GM19240 (cell line): Measurements from ENCODE around the gene CALCR.
"Not testable (repeated sequence)": the region's sequence is repeated elsewhere in the genome, so short reads cannot be mapped to it uniquely, and the experiment has no call there.

Experiments
- DNase-seq: peaks from one replicate; pipeline ENCODE4 v3.0.0; 2011; ENCODE audit warnings: low spot score; ENCODE audit not compliant: insufficient read length

CALCR gene

DNA sequence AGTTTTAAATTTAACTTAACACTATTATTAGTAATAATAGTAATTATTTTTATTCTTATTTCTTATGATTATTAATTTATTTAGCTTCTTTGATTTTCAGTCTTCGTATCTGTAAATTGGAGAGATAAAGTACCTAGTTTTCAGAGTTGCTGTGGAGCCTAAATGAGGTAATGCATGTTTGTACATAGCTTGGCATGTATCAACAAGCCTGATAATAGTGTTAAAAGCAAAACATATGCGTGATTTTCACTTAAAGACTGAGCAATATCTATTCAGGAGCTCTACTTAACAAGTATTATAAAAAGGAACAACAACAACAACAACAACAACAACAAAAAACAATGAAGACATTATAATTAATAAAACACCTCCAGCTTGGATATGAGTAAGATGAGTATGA lies 12.4 kb downstream of the CALCR start:
- no peak for DNase-seq

DNA sequence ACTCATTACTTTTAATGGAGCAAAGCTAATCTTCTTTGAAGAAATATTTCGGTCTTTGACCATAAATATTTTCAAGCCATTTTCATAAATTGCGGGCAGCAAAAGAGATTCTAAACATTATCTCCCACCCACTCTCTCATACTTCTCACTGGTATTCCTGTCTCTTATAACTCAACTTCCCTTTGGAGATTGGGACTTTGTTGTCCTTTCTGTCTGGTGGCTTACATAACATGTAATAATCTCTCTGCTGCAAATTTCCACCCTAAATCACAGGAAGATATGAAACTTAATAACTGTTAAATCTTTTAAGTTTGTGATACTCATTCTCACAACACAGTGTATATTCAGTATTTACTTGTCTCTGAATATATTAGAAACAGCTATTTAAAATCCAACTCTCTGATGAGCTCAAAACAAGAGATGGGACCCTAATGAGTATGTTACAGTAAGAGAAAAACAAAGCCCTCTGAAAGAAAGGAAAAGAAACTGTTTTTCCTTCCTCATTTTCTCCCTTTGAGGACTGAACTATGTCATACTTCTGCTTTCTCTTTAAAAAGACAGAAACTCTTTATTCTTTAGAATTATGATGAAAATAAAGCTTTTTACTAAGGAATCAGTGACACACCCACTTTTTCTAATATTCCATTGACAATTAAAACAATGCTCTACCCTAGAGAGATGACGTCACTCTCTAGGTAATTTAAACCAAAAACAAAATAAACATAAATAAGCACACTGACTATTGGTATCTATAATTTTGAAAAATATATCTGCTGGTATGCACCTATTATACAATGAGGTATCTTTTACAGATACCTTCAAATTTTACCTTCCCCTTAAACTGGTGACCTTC lies 14.7 kb downstream of the CALCR start:
- no peak for DNase-seq

DNA sequence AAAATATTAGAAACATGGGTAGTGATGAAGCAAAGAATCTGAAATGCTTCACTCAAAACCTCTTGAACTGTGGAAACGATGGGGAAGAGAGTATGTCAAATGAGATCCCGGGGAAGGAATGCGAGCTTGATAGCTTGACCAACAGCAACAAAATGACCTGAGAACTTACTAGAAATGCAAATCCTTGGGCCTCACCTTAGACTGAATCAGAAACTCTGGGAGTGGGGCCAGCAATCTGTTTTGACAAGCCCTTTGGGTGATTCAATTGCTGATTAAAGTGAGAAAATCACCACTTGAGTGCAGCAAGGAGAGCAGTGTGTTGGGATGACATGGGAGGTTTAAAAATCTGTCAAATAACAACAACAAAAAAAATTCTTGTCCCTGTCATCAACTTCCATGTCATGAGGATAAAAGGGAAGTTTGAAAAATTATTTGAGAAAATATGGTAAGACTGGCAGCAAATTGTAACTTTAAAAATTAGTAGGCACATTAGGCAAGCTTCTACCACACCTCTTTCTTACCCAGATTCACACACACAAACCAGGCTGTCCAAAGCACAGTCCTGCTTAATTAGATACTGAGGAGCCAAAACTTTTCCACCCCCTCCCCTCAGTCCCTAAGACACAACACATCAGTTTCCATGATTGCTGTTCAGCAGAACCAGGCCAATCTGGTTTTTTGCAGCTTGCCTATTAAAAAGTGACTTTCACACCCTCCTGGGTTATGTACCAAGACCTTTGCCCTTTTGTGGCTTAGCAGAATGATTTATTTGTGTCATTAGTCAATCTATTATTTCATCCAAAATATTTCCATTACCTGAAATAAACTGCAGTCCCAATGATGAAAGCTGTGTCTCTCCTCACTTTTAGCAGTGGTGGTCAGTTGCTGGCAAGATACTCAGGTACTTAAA lies 15.6 kb downstream of the CALCR start:
- no peak for DNase-seq

DNA sequence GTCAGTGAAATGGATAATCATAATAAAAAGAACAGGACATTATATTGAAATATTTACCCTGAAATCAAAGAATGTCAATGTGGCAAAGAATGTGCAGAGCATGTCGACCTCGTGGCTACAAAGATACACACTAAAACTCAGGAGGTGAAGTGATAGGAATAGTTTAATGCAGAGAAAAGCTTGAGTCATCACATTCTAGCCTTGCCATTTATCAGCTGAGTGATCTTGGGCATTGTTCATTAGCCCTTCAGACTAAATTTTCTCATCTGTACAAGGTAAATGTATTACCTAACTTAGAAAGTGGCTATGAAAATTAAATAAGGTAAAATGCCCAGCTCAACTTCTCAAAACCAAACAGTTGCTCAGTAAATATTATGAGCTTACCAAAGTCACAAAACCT lies 22.6 kb downstream of the CALCR start:
- no peak for DNase-seq

DNA sequence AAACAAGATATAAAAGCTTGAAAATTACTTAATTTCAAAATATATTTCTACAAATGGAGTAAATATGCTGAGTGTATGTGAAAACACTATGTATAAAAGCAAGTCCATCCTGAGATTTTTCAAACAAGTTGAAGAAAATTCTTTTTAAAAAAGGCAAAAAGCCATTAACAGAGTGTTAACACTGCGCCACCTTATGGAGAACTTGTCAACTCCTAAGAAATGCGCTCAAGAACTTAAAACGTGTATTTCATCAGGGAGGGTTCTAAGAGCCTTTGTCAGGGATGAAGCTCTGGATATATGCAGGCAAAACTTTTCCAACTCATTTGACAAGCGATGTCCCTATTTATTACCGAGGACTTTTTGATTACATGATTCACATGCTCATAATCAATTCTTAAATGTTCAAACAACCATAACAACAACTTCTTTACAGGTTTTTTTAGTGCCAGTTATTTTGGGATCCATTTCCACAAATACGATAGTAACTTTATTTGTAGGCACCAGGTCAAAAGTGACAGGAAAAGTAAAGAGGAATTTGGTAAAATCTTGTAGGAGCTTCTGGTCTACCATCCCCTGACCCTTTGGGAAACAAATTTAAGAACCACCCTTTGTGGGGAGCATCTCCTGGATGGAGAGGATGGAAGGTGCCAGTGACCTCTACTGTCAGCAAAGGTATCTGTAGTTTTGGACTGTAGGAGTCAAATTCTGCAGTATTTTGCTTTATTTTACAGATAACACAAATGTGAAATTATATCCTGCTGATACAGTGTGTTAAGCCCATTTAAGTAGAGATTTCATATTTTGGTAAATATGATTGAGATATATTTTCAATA lies 23.2 kb downstream of the CALCR start:
- no peak for DNase-seq

DNA sequence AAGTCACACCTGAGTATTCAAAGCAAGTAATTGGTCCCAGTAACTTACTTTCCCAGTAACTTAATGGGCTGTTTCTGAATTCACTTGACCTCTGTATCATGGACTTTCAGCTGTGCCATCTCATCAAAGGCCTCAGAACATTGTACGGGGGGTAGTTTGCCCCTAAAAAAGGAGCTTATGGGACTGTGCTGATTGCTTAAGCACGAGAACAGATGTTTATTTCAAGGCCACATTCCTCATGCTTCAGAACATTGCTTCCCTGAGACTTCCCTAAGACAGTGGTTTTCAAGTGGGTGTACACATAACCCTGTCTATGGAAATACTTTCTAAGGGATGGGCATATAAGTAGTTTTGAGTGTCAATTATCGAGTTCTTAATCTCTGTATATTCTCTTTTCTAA lies 26.8 kb downstream of the CALCR start:
- no peak for DNase-seq

DNA sequence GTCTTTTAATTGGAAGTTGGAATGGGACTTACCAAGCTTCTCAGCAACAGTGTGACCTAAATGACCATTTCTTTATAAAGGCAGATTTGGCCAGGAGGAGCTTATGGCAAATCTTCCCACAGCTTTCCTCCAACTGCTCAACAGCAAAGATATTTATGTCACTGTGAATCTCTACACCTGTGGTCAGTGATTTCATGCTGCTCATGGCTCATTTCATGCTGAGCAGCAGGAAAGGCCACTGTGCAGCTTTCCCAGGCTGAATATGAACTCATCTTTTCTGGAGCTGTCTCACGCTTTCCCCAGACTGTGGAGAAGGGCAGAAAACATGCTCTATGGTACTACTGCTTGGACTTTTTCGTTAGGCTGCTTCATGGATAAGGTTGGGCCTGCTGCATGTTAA lies 29.8 kb downstream of the CALCR start:
- DNase-seq: no peak

DNA sequence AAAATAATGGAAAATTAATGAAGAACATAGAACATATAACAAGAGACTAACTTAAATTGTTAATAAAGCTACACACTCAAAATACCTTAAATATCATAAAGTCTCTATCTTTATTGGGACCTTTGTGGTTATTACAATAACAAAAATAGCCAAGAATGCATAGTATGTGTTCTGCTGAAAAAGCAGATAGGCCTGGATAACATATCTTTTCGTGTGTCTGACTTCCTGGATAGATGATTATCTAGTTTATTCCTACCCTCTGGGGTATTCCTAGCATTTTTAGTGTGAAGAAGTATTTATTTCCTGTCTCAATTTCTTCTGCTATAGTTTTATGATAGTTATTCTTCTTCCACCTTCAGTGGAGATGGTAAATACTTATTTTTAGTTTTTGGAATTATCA lies 36.5 kb downstream of the CALCR start:
- no peak for DNase-seq

DNA sequence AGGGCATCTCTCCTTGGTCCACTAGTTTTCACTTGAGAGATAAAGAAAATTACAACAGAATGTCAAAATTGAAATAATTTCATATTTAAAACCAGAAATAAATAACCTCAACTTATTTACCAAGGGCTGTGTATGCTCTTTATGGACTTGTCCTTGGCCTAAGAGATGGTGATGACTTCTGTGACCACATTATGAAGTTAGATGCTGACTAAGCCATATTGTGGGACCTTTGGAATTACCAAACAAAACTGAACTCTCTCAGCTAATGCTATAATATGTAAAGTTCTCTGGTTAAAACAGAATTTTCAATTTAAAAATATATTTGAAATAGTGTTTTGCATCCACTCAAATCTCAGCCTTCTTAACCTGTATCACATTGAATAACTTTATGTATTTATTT lies 38.9 kb downstream of the CALCR start:
- no peak for DNase-seq

DNA sequence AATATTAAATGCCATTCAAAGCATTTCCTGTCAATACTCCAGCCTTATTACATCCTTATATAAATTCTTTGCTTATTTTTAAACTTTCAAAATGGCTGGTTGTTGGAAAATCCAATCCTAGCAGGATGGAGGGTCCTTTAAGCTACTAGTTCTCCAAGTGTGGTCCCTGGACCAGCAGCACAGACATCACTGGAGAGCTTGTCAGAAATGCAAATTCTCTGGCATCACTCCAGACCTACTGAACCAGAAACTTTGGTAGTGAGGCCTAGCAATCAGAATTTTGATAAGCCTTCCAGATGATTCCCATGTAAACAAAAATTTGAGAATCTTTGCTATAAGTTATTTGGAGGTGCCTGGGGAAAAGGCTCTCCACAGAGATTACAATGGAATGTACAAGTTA lies 43.8 kb downstream of the CALCR start:
- no peak for DNase-seq

DNA sequence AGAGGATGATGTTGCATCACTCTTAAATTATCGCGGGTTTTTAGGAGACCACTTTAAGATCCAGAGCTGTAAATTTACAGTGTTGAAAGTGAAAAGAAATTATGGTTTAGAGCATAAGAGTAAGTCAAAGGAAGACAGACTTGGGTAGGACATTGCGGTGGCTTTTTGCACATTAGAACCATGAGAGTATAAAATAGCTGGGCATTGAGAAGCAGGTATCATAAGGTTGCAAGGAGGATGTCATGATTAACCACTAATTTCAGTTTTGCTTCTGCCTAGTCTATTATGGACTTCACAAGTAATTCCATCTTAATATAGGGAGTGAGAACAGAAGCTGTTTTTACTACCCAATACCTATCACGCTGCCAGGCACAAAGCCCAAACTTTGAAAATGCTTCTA lies 57.7 kb downstream of the CALCR start:
- no peak for DNase-seq

DNA sequence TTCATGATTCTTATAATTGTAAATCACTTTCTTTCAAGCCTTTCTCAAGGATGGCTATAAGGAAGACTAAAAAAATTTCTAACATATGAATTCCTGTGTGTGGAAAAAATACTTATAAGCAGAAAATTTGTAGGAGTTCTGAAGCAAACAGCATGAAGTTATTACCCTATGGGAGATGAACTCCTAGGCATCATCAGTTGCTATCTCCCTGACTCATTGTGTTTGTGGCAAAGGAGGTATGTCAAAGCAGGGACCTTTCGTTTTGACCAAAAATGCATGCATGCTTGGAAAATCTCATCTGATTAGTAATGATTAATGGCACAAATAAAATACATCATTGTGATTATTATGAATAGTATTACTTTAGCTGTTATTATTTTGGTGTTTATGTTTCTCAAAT lies 59.4 kb downstream of the CALCR start:
- no peak for DNase-seq

DNA sequence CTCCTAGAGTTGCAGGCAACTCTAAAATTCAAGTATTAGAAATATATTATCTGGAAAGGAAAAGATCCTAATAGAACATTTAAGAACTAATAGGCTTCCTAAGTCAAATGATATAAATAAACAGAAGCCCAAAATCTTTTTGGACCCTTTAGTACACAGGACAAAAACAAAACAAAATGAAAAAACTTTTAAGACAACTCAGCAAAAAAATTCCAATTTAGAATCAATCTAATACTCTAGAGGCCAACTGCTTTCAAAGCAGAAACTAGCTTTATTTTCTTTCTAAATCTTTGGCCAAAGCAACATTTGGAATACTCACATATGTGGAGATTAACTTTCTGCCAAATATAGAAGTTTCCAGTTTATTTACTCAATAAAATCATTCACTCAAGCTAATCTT lies 65.2 kb downstream of the CALCR start:
- no peak for DNase-seq

DNA sequence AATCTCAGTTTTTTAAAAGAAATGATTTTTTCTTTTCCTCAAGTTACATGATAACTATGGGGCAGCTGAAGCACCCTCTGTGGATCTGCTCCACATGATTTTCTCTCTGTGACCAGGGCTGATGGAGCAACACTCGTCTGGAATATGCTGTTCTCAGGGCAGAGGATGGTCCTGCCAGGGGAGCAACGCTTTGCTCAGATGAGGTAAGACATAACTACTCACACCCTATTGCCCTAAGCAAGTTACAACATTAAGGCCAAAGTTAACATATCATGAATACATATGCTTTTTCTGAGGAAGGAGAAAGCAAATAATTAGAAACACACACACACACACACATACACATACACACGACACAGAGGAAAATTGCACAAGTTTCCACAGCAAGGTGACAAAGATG lies 71.4 kb downstream of the CALCR start:
- no peak for DNase-seq

DNA sequence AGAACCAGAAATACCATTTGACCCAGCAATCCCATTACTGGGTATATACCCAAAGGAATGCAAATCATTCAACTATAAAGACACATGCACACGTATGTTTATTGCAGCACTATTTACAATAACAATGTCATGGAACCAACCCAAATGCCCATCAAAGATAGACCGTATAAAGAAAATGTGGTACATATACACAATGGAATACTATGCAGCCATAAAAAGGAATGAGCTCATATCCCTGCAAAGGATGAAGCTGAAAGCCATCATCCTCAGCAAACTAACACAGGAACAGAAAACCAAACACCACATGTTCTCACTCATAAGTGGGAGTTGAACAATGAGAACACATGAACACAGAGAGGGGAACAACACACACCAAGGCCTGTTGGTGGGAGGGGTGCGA lies 82.7 kb downstream of the CALCR start:
- DNase-seq: not testable (repeated sequence)

DNA sequence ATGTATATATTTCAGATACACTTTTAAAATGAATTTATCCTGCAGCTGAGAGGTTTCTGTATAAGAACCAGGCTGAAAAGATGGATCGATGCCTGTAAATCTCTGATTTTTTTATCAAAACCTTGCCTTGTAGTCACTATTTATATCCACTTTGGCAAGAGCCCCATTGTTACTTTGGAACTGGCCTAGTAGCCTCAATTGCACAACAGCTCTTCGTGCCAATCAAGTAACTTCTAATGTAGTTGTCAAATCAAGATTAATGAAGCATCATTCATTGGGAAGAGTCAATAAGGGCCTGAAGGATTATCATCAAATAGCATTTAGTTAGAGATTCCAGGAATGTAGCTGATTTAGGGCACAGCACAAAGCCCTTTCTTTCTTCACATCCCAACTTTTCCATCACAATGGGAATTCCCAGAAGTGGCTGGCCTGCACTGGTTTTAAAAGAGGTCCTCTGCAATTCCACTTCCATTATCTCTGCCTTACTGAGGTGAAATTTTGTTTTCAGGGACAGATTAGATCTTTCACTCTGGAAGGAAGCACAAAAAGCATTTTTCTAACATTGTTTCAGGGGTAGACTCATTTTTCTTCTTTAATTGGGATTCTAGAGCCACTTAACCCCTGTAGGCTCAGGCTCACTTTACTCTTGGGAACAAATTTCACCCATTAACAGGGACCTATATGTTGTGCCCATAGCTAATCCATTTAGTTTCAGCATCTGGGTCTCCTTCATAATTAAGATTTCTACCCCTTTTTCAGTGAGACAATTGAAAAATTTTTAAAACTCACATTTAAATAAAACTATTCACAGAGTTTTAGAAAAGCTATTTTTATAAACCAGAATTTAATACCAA lies 97.8 kb downstream of the CALCR start:
- DNase-seq: no peak

DNA sequence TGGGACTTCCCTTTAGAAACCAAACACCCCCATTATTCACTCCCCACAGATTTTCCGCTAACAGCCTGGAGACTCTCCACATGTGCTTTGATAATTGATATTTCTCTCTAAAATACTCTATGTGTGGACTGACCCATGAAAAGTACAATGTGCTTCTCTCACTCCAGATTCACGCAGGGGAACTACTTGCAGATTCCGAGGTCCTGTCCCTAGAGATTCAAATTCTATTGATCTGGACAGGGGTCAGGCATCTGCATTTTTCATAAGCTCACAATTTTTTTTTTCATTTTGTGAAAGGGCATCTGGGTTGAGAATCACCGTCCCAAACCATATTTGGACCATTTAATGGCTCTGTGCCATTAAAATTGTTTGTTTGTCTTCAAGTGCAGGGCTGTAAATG lies 98.7 kb downstream of the CALCR start:
- no peak for DNase-seq

DNA sequence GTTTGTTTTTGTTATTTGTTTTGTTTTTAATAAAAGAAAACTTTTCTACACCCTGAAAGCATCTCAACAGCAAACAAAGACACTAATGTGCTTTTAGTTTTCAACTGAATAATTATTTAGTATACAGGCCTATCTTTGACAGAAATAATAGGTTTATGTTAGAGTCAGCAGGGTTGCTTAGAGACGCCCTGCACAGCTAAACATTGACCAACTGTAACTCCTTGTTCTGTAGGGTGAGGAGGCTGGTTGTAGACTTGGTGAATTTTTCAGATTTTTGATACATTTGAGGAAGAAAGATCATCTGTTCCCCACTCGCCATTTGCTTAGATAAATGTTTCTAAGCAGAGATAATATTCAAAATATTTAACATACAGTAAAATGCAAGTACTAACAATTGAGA lies 103.1 kb downstream of the CALCR start:
- no peak for DNase-seq

DNA sequence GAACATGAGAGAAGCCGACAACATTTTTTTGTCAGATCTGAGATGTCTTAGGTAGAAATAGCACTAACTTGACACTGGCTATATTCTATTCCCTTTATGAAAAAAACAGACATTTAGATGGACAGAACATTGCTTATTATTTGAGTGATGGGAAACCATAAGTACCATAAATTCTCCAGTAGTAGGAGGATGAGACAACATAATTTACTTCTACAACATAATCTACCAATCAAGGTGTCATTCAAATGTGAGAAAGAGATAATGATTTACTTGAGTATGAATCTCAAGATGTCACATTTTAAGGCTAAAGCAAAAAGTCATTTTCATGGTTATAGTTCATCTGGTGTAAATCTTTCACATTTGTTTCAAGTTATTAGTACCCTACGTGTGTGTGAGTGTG lies 110.8 kb downstream of the CALCR start:
- DNase-seq: no peak

DNA sequence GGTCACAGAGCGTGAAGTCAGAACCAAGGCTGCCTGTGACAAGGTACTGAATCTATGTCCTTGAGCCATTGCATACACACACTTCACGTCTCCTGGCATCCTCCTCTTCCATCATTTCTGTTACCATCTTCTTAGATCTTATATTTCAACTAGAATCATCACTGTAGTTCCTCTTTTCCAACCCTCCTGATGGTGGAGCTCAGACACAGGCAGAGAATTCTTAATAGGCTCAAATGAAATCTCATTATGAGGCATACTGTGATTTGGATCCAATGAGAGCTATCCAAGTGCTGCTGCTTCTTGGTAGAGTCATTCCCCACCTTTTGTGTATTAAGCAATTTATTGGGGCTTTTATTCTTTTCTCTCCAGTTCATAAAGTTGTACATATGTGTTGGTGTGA lies 113.2 kb downstream of the CALCR start:
- no peak for DNase-seq

DNA sequence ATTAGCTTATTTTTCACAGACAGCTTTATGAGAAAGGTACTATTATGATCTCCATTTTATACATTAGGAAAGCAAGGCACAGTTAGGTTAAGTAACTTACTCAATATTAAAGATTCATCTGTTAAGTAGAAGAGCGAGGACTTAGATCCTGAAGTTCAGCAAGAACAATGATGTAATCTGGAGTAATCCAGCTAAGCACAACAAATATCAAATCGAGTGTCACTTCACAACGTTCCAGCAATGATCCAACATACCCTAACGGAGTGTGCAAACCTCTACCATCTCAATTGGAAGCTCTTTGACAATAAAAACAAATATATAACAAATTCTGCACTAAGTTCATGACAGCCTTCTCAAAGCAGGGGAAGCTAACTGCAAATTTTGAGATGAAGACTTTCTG lies 121.3 kb downstream of the CALCR start:
- no peak for DNase-seq
